GM12878 (cell line): ENCODE measurements around the gene TSSK3. TPM values are rescaled to one million over a fixed set of nuclear protein-coding genes. Genes with fewer than 3 reads are reported as not detected.

Source experiments
- ATAC-seq: fragments of 200-7000 bp; cut with Tn5 transposase; 3 replicates; pipeline ENCODE4 v1.9.1; 2020; ENCODE audit warnings: mild to moderate bottlenecking, moderate library complexity
- BruUV-seq: library from RNA; stranded (reverse); fragments of 400-500 nt; replicated peaks from 2 replicates; lab custom pipeline; 2021; lab: Mats Ljungman, UMichigan
- CTCF ChIA-PET: fragments of 300-600 bp; sonication (Branson Sonifier 250); formaldehyde crosslinking; extraction: SDS; loops from one replicate; lab custom pipeline; 2021; ENCODE audit warnings: inconsistent platforms; lab: Yijun Ruan, JAX
- POLR2A ChIA-PET: fragments of 350-600 bp; formaldehyde crosslinking; extraction: SDS; loops from one replicate; lab custom pipeline; 2021; ENCODE audit warnings: inconsistent platforms; lab: Charles Lee
- RAD21 ChIA-PET: fragments of 300-600 bp; sonication (Branson Sonifier 250); formaldehyde crosslinking; loops from one replicate; lab custom pipeline; 2023; ENCODE audit warnings: antibody characterized with exemption; ENCODE audit not compliant: unreplicated experiment; lab: Charles Lee
- SMC1A ChIA-PET: fragments of 300-600 bp; sonication (Branson Sonifier 250); formaldehyde crosslinking; loops from one replicate; lab custom pipeline; 2023; ENCODE audit not compliant: unreplicated experiment, uncharacterized antibody; lab: Charles Lee
- DNase-seq: peaks from one replicate; pipeline ENCODE4 v3.0.0-alpha.2; 2011; ENCODE audit warnings: low read depth, low spot score
- FAIRE-seq: peaks from 3 replicates; lab custom pipeline; 2011; peaks lifted over from hg19 to GRCh38; lab: Jason Lieb, UNC
- H2AFZ ChIP-seq: 2 replicates; pipeline ENCODE4 v1.6.0; 2011; ENCODE audit warnings: low read depth, low read length, control low read depth; ENCODE audit not compliant: control insufficient read depth
- H3K27ac ChIP-seq: 2 replicates; pipeline ENCODE4 v1.5.1; 2011; ENCODE audit warnings: control low read depth; ENCODE audit not compliant: control insufficient read depth, insufficient read depth
- H3K27me3 ChIP-seq, 2 experiments: replicated peaks in 1 of 2; 2 replicates each; pipeline versions ENCODE4 v1.6.0 to v1.6.1; 2011; ENCODE audit warnings: low read length in 1 of 2; ENCODE audit not compliant: control insufficient read depth in 2 of 2, insufficient read depth in 2 of 2
- H3K36me3 ChIP-seq, 2 experiments: 2 replicates each; pipeline ENCODE4 v1.5.1; 2011; ENCODE audit warnings: low read length in 1 of 2; ENCODE audit not compliant: control insufficient read depth in 2 of 2, insufficient read depth in 2 of 2
- H3K4me1 ChIP-seq: 2 replicates; pipeline ENCODE4 v1.6.1; 2011; ENCODE audit warnings: mild to moderate bottlenecking, low read length, moderate library complexity, mixed read lengths; ENCODE audit not compliant: control insufficient read depth, insufficient read depth
- H3K4me2 ChIP-seq: 2 replicates; pipeline ENCODE4 v1.6.0; 2011; ENCODE audit warnings: control low read depth; ENCODE audit not compliant: control insufficient read depth, insufficient read depth
- H3K4me3 ChIP-seq: fragments of 200-600 bp; sonication (generic); 2 replicates; pipeline ENCODE4 v1.5.1; 2016
- H3K79me2 ChIP-seq: 2 replicates; pipeline ENCODE4 v1.6.0; 2011; ENCODE audit warnings: low read length; ENCODE audit not compliant: control insufficient read depth, insufficient read depth
- H3K9ac ChIP-seq: 2 replicates; pipeline ENCODE4 v1.8.0; 2011; ENCODE audit warnings: low read length, control low read depth, mixed read lengths; ENCODE audit not compliant: control insufficient read depth, insufficient read depth
- H3K9me3 ChIP-seq: replicated peaks from 3 replicates; pipeline ENCODE4 v1.5.1; 2011; ENCODE audit warnings: mild to moderate bottlenecking, low read length; ENCODE audit not compliant: control insufficient read depth, insufficient read depth
- H4K20me1 ChIP-seq: 2 replicates; pipeline ENCODE4 v1.6.0; 2011; ENCODE audit not compliant: control insufficient read depth, insufficient read depth
- ASH2L ChIP-seq: fragments of 300-600, 200-600 bp; sonication (generic); IDR thresholded peaks from 2 replicates; pipeline ENCODE4 v1.6.1; 2017; ENCODE audit warnings: low read depth, mild to moderate bottlenecking, borderline replicate concordance
- CREM ChIP-seq: IDR thresholded peaks from 2 replicates; pipeline ENCODE4 v1.6.1; 2014; ENCODE audit warnings: antibody characterized with exemption, low read depth
- IKZF2 ChIP-seq, 2 experiments: fragments of 450-650 bp; IDR thresholded peaks; 2 replicates each; pipeline ENCODE4 v1.6.1; 2017; ENCODE audit warnings: mild to moderate bottlenecking in 2 of 2, moderate library complexity in 2 of 2
- LARP7 ChIP-seq: fragments of 450-650 bp; IDR thresholded peaks from 2 replicates; pipeline ENCODE4 v1.6.1; 2017; ENCODE audit warnings: mild to moderate bottlenecking
- MEF2B ChIP-seq: fragments of 450-650 bp; IDR thresholded peaks from 2 replicates; pipeline ENCODE4 v1.6.1; 2018; ENCODE audit warnings: mild to moderate bottlenecking, moderate library complexity; ENCODE audit not compliant: partially characterized antibody, poor library complexity, severe bottlenecking
- NFYB ChIP-seq: IDR thresholded peaks from 2 replicates; pipeline ENCODE4 v1.6.1; 2011; ENCODE audit warnings: low read depth, mild to moderate bottlenecking, low read length, improper control_type of control experiment, moderate library complexity; ENCODE audit not compliant: insufficient read depth
- RELB ChIP-seq: fragments of 450-650 bp; IDR thresholded peaks from 2 replicates; pipeline ENCODE4 v1.6.1; 2017; ENCODE audit warnings: low read depth, mild to moderate bottlenecking, moderate library complexity
- SIX5 ChIP-seq: IDR thresholded peaks from 2 replicates; pipeline ENCODE4 v1.6.1; 2011; ENCODE audit warnings: mild to moderate bottlenecking, low read depth, low read length, moderate library complexity; ENCODE audit not compliant: severe bottlenecking
- SRF ChIP-seq, 2 experiments: IDR thresholded peaks; 2 replicates each; pipeline ENCODE4 v1.6.1; 2011; ENCODE audit warnings: low read depth in 2 of 2, low read length in 2 of 2, mild to moderate bottlenecking in 1 of 2, moderate library complexity in 1 of 2
- STAT3 ChIP-seq: IDR thresholded peaks from 2 replicates; pipeline ENCODE4 v1.6.1; 2011; ENCODE audit warnings: low read depth, low read length, improper control_type of control experiment
- WGBS: methylation state at CpG from one replicate; pipeline ENCODE4 v1.1.6; 2016; ENCODE audit warnings: low lambda C conversion rate; ENCODE audit not compliant: insufficient replicate concordance, insufficient coverage; ENCODE audit errors: missing lambda C conversion rate; 5-methylcytosine and 5-hydroxymethylcytosine counted together
- in situ Hi-C: fragments of 300-500 bp; cut with MboI; formaldehyde crosslinking; loops from 9 replicates; pipeline ENCODE4 v1.14.3; 2018; ENCODE audit warnings: mixed read lengths
- intact Hi-C: fragments of 100-400 bp; cut with micrococcal nuclease; formaldehyde crosslinking; loops from one replicate; pipeline ENCODE4 v1.14.2; 2022; ENCODE audit not compliant: unreplicated experiment
- polyA plus RNA-seq, 11 experiments: library from polyadenylated mRNA; depleted of rRNA in 4 of 11; unstranded in 6 of 11; stranded (reverse) in 5 of 11; fragments of >200 nt; fragmentation: Nextera tagmentation in 4 of 11; fragmentation: Illumina TruSeq in 1 of 11; extraction: Ambion mirVana in 4 of 11; extraction: Trizol in 1 of 11; gene quantifications; 1 replicate in 1 of 11; 2 replicates in 10 of 11; pipeline versions ENCODE4 v1.2.1 to v1.2.3, GENCODE V29; 2011 to 2016; ENCODE audit warnings: inconsistent platforms in 2 of 11, missing spikeins in 2 of 11, low read depth in 1 of 11
- total RNA-seq, 4 experiments: library from RNA; depleted of rRNA in 3 of 4; stranded (reverse); fragments of >200 nt in 3 of 4; fragmentation: Illumina TruSeq in 1 of 4; extraction: Trizol in 1 of 4; gene quantifications; 2 replicates each; pipeline versions ENCODE4 v1.2.1 to v1.2.3, GENCODE V29; 2013 to 2021
- TF ChIP-seq, protein P1 (sequence below): fragments of 450-650 bp; formaldehyde crosslinking; IDR thresholded peaks from 2 replicates; pipeline ENCODE4 v1.4.0; 2022; ENCODE audit warnings: mild to moderate bottlenecking, moderate library complexity

TSSK3 gene
- total and polyA plus RNA-seq, 10 of the 15 experiments (the other 5 are each of a cell fraction or from before 2014, with no cell fraction given), result 0.42 to 0.82 (median 0.60) TPM

DNA sequence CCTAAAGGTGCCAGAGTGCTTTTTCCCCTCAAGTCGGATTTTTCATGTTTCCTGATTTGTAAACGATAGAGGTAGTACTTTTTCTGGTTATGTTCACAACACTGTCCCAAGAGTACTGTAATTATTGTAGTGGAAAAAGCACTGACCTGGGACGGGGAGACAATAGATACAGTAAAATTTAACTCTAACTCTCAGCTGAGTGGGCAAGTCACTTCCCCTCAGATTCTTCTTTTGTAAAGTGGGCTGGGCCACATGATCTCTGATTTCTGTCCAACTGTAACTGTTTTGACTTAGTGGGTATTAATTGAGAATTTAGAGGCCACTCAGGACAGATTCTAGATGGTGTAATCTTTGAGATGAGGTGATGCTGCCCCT lies 45.4 kb upstream of the TSSK3 start:
- Histone ChIP-seq H3K4me2 (peak overlapping the region; percentile 76), H3K36me3 (peaks cover 16 to 33% of the 10 kb centered on the region in 2 experiments), H3K4me3 (peak overlapping the region; percentile 20; the same call in 1 of the 2 replicates), H3K27ac (peak overlapping the region; percentile 52; the same call in 1 of the 2 replicates), H3K9me3 (no peaks in the 10 kb centered on the region), H4K20me1 (no peaks in the 10 kb centered on the region), H3K27me3 (no peaks in the 10 kb centered on the region), H2AFZ (peak overlapping the region; percentile 3), H3K4me1 (peaks cover 43% of the 10 kb centered on the region), H3K79me2 (peaks cover 46% of the 10 kb centered on the region), H3K9ac (no peak overlapping the region)
- ChIA-PET SMC1A (interaction anchor here (0.9 to 9.7 kb wide), 18 partner anchors 10 to 101 kb away, joined by 3 to 124 read pairs (median 6); partner anchors contain the start of genes FAM167B, HDAC1 and LCK), RAD21 (interaction anchor here (0.8 to 4.5 kb wide), 19 partner anchors 10 to 137 kb away, joined by 3 to 49 read pairs (median 5); partner anchors contain the start of genes BSDC1, HDAC1, MARCKSL1 and TXLNA), CTCF (interaction anchor here (0.6 to 6.3 kb wide), 30 partner anchors 9 to 395 kb away, joined by 3 to 99 read pairs (median 4); partner anchors contain the start of genes CCDC28B, DCDC2B, FAM167B and HDAC1), POLR2A (interaction anchor here (0.6 to 3.9 kb wide), 15 partner anchors 9 to 116 kb away, joined by 3 to 21 read pairs (median 4); partner anchors contain the start of genes LCK and MARCKSL1)
- FAIRE-seq (no peak), DNase-seq (no peak), ATAC-seq (peak; percentile 50)
- 2% methylated on average over 3 of the region's 3 CpGs for WGBS
- in situ Hi-C loops (no loop called here), intact Hi-C loops (loop anchor here (1.0 to 5.0 kb wide), 3 partner anchors 65 to 115 kb away; partner anchors contain the start of genes CCDC28B and LCK)
- no TSS peak for BruUV-seq
- TF ChIP-seq SRF (IDR thresholded peaks at IDR 0.05; ENCODE audit: low read depth in 2 of 2, low read length in 2 of 2), result no peak
- no peak for TF ChIP-seq STAT3
- no peak for TF ChIP-seq NFYB
- no peak for TF ChIP-seq CREM
- TF ChIP-seq, protein P1, sequence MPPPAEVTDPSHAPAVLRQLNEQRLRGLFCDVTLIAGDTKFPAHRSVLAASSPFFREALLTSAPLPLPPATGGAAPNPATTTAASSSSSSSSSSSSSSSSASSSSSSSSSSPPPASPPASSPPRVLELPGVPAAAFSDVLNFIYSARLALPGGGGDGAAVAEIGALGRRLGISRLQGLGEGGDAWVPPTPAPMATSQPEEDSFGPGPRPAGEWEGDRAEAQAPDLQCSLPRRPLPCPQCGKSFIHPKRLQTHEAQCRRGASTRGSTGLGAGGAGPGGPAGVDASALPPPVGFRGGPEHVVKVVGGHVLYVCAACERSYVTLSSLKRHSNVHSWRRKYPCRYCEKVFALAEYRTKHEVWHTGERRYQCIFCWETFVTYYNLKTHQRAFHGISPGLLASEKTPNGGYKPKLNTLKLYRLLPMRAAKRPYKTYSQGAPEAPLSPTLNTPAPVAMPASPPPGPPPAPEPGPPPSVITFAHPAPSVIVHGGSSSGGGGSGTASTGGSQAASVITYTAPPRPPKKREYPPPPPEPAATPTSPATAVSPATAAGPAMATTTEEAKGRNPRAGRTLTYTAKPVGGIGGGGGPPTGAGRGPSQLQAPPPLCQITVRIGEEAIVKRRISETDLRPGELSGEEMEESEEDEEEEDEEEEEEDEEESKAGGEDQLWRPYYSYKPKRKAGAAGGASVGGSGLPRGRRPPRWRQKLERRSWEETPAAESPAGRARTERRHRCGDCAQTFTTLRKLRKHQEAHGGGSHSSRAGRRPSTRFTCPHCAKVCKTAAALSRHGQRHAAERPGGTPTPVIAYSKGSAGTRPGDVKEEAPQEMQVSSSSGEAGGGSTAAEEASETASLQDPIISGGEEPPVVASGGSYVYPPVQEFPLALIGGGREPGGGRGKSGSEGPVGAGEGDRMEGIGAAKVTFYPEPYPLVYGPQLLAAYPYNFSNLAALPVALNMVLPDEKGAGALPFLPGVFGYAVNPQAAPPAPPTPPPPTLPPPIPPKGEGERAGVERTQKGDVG (CRISPR knock-in tag), result no peak
- TF ChIP-seq IKZF2 (IDR thresholded peaks at IDR 0.05), result peak in 1 of 2 experiments; percentile 26; a peak in 2 of 4 replicates
- TF ChIP-seq LARP7, result 0 out of 2 replicates have a peak, but pooled peaks have one; percentile 22
- peak; percentile 20 for TF ChIP-seq MEF2B
- TF ChIP-seq ASH2L, result no peak
- 0 out of 2 replicates have a peak, but pooled peaks have one; percentile 21 for TF ChIP-seq RELB
- no peak for TF ChIP-seq SIX5
